DOHH2 (cell line): Measurements from ENCODE around the gene FOXN3.

ENCODE experiments used
- H3F3A ChIP-seq: fragments of 200-600 bp; sonication (generic), shearing (Covaris generic); 2 replicates; pipeline ENCODE4 v1.6.0; 2016; ENCODE audit warnings: antibody characterized with exemption, mild to moderate bottlenecking; ENCODE audit not compliant: control insufficient read depth, insufficient read depth
- H3K27ac ChIP-seq: fragments of 200-600 bp; sonication (generic); 2 replicates; pipeline ENCODE4 v1.5.1; 2014; ENCODE audit warnings: low read depth, mild to moderate bottlenecking, low read length, moderate library complexity
- H3K27me3 ChIP-seq: fragments of 200-600 bp; sonication (generic); 2 replicates; pipeline ENCODE4 v1.6.1; 2014; ENCODE audit warnings: mild to moderate bottlenecking, low read length, mixed read lengths; ENCODE audit not compliant: control insufficient read depth
- H3K36me3 ChIP-seq: fragments of 200-600 bp; sonication (generic); 2 replicates; pipeline ENCODE4 v1.6.1; 2014; ENCODE audit warnings: mild to moderate bottlenecking, low read length, moderate library complexity, mixed read lengths; ENCODE audit not compliant: control insufficient read depth
- H3K4me1 ChIP-seq: fragments of 200-600 bp; sonication (generic); 2 replicates; pipeline ENCODE4 v1.6.1; 2014; ENCODE audit warnings: mild to moderate bottlenecking, low read length, mixed read lengths; ENCODE audit not compliant: control insufficient read depth
- H3K4me2 ChIP-seq: fragments of 200-600 bp; sonication (generic); 2 replicates; pipeline ENCODE4 v1.6.0; 2014; ENCODE audit warnings: mild to moderate bottlenecking, low read length, moderate library complexity
- H3K4me3 ChIP-seq: fragments of 200-600 bp; sonication (generic); 2 replicates; pipeline ENCODE4 v1.5.1; 2014; ENCODE audit warnings: mild to moderate bottlenecking, low read length, mixed read lengths
- H3K79me2 ChIP-seq: fragments of 200-600 bp; sonication (generic); 2 replicates; pipeline ENCODE4 v1.6.1; 2014; ENCODE audit warnings: mild to moderate bottlenecking, low read length, mixed read lengths; ENCODE audit not compliant: control insufficient read depth
- H3K9me2 ChIP-seq: fragments of 200-600 bp; sonication (generic); replicated peaks from 2 replicates; pipeline ENCODE4 v1.6.1; 2014; ENCODE audit warnings: mild to moderate bottlenecking, low read length, mixed read lengths; ENCODE audit not compliant: control insufficient read depth
- H3K9me3 ChIP-seq: fragments of 200-600 bp; sonication (generic); 2 replicates; pipeline ENCODE4 v1.6.1; 2014; ENCODE audit warnings: antibody characterized with exemption, low read length, mixed read lengths; ENCODE audit not compliant: control insufficient read depth, insufficient read depth
- H4K20me1 ChIP-seq: fragments of 200-600 bp; sonication (generic); 2 replicates; pipeline ENCODE4 v1.6.0; 2014; ENCODE audit warnings: low read depth, mild to moderate bottlenecking, antibody characterized with exemption, low read length, moderate library complexity; ENCODE audit not compliant: control insufficient read depth, insufficient read depth
- CTCF ChIP-seq: fragments of 200-600 bp; sonication (generic); IDR thresholded peaks from one replicate; pipeline ENCODE4 v1.5.1; 2014; ENCODE audit warnings: antibody characterized with exemption, mild to moderate bottlenecking, low read depth, low read length; ENCODE audit not compliant: poor library complexity, severe bottlenecking
- EZH2phosphoT487 ChIP-seq: fragments of 200-600 bp; sonication (generic); IDR thresholded peaks from 2 replicates; pipeline ENCODE4 v1.6.1; 2017; ENCODE audit warnings: borderline replicate concordance, mild to moderate bottlenecking, antibody characterized with exemption, low read length, moderate library complexity, mixed read lengths

FOXN3 gene

GRCh38 chr14:89378119-89378518 is 38.9 kb downstream of the FOXN3 start:
- Histone ChIP-seq H3K79me2 (peaks cover 32% of the 10 kb centered on the region), H3K9me3 (peaks cover 12% of the 10 kb centered on the region; the same call in 1 of the 2 replicates)

GRCh38 chr14:89377544-89377943 is 39.5 kb downstream of the FOXN3 start:
- Histone ChIP-seq H3K4me3 (no peak overlapping the region), H3K27ac (no peak overlapping the region), H4K20me1 (no peaks in the 10 kb centered on the region), H3K9me2 (no peaks in the 10 kb centered on the region), H3K36me3 (peaks cover 4% of the 10 kb centered on the region; the same call in 1 of the 2 replicates), H3K4me1 (peaks cover 34% of the 10 kb centered on the region), H3K79me2 (peaks cover 30% of the 10 kb centered on the region), H3K27me3 (no peaks in the 10 kb centered on the region), H3K4me2 (no peak overlapping the region), H3F3A (no peaks in the 10 kb centered on the region; the same call in 1 of the 2 replicates), H3K9me3 (peaks cover 12% of the 10 kb centered on the region; the same call in 1 of the 2 replicates)
- TF ChIP-seq EZH2phosphoT487, result no peak
- TF ChIP-seq CTCF, result no peak

More at GRCh38 chr14:89378119-89378518, 38.9 kb downstream of the FOXN3 start:
- no peaks in the 10 kb centered on the region for H4K20me1 ChIP-seq
- H3K27ac ChIP-seq, result no peak overlapping the region
- H3K4me1 ChIP-seq, result peaks cover 34% of the 10 kb centered on the region
- H3K4me2 ChIP-seq, result no peak overlapping the region
- no peaks in the 10 kb centered on the region; the same call in 1 of the 2 replicates for H3F3A ChIP-seq
- no peaks in the 10 kb centered on the region for H3K9me2 ChIP-seq
- H3K27me3 ChIP-seq, result no peaks in the 10 kb centered on the region
- TF ChIP-seq EZH2phosphoT487, result no peak
- TF ChIP-seq CTCF, result no peak
- H3K4me3 ChIP-seq, result no peak overlapping the region
- peaks cover 4% of the 10 kb centered on the region; the same call in 1 of the 2 replicates for H3K36me3 ChIP-seq

GRCh38 chr14:89374908-89375307 is 42.1 kb downstream of the FOXN3 start:
- Histone ChIP-seq H3K9me3 (peaks cover 2% of the 10 kb centered on the region; the same call in 1 of the 2 replicates), H3K4me1 (peaks cover 29% of the 10 kb centered on the region), H3K79me2 (peaks cover 23% of the 10 kb centered on the region), H3K4me3 (no peak overlapping the region), H3K27ac (no peak overlapping the region), H3K36me3 (no peaks in the 10 kb centered on the region), H3K9me2 (no peaks in the 10 kb centered on the region), H4K20me1 (no peaks in the 10 kb centered on the region), H3K4me2 (no peak overlapping the region), H3F3A (no peaks in the 10 kb centered on the region; the same call in 1 of the 2 replicates), H3K27me3 (no peaks in the 10 kb centered on the region)
- TF ChIP-seq EZH2phosphoT487 (no peak), CTCF (no peak)
